Type B pancreatic cell (in vitro differentiated cells): ENCODE measurements around the gene GIMAP6. TPM values are rescaled to one million over a fixed set of nuclear protein-coding genes. Genes with fewer than 3 reads are reported as not detected.
"Not testable (repeated sequence)": the region's sequence is repeated elsewhere in the genome, so short reads cannot be mapped to it uniquely, and the experiment has no call there.

Experiments used
- DNase-seq: peaks from one replicate; pipeline ENCODE4 v3.0.0; 2021; ENCODE audit warnings: mixed read lengths; ENCODE audit not compliant: unreplicated experiment; ENCODE audit errors: extremely low spot score
- H3K27ac Mint-ChIP-seq: 2 replicates; pipeline ENCODE4 v1.8.0; 2021; ENCODE audit warnings: mild to moderate bottlenecking, mixed read lengths
- H3K27me3 Mint-ChIP-seq: 2 replicates; pipeline ENCODE4 v1.8.0; 2021; ENCODE audit warnings: mixed read lengths
- H3K36me3 Mint-ChIP-seq: 2 replicates; pipeline ENCODE4 v1.8.0; 2021; ENCODE audit warnings: mixed read lengths
- H3K4me1 Mint-ChIP-seq: one replicate; pipeline ENCODE4 v1.8.0; 2021; ENCODE audit warnings: mixed read lengths; ENCODE audit not compliant: unreplicated experiment
- H3K4me3 Mint-ChIP-seq: 2 replicates; pipeline ENCODE4 v1.8.0; 2021; ENCODE audit warnings: mild to moderate bottlenecking, mixed read lengths
- H3K9me3 Mint-ChIP-seq: 2 replicates; pipeline ENCODE4 v1.8.0; 2021; ENCODE audit warnings: mixed read lengths
- total RNA-seq: library from RNA; stranded (reverse); gene quantifications from 2 replicates; pipeline ENCODE4 v1.2.1, GENCODE V29; 2021; ENCODE audit warnings: low replicate concordance
- TF ChIP-seq, protein P1 (sequence below): fragments of 200-600 bp; sonication (generic); conservative IDR thresholded peaks from 2 replicates; pipeline ENCODE4 v1.5.0; 2021; ENCODE audit warnings: antibody characterized with exemption, mild to moderate bottlenecking

GIMAP6 gene
- total RNA-seq, 1 donor from 2014 or later, result not detected

DNA sequence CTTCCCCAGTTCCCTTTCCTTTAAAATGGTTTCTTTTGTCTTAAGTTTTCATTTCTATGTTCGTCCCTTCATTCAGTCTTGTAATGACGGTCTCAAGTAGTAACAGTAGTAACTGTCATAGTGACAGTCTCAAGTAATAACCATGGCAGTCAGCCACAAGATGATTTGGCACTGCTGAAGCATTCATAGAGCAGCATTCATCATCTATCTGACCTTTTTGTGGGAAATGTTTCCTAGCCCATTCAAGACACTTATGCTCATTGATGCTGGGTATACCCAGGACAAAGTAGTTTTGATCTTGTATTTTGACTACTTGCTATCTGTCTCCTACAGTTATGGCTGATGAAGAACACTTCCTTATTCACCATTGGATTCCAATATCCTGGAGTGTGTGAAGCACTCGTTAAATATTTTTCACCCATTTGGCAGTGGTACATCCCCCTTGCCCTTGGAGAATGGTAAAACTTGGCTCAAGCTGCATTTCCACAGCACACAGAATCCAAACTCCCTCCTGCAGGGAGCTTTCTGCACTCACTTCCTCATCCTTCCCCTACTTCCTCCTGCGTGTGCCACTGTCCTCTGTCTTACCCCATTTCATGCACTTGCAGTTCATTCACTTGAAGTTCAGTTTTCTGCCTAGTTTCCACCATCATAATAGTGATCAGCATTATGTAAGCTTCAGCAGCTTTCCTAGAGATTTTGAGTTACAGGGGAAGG lies 46.0 kb downstream of the GIMAP6 start:
- no peak for DNase-seq
- Mint-ChIP-seq H3K36me3 (no peaks in the 10 kb centered on the region), H3K27me3 (peaks cover 5% of the 10 kb centered on the region), H3K4me3 (no peak overlapping the region), H3K9me3 (no peaks in the 10 kb centered on the region), H3K27ac (no peak overlapping the region), H3K4me1 (no peaks in the 10 kb centered on the region)
- TF ChIP-seq, protein P1, sequence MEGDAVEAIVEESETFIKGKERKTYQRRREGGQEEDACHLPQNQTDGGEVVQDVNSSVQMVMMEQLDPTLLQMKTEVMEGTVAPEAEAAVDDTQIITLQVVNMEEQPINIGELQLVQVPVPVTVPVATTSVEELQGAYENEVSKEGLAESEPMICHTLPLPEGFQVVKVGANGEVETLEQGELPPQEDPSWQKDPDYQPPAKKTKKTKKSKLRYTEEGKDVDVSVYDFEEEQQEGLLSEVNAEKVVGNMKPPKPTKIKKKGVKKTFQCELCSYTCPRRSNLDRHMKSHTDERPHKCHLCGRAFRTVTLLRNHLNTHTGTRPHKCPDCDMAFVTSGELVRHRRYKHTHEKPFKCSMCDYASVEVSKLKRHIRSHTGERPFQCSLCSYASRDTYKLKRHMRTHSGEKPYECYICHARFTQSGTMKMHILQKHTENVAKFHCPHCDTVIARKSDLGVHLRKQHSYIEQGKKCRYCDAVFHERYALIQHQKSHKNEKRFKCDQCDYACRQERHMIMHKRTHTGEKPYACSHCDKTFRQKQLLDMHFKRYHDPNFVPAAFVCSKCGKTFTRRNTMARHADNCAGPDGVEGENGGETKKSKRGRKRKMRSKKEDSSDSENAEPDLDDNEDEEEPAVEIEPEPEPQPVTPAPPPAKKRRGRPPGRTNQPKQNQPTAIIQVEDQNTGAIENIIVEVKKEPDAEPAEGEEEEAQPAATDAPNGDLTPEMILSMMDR, result no peak

DNA sequence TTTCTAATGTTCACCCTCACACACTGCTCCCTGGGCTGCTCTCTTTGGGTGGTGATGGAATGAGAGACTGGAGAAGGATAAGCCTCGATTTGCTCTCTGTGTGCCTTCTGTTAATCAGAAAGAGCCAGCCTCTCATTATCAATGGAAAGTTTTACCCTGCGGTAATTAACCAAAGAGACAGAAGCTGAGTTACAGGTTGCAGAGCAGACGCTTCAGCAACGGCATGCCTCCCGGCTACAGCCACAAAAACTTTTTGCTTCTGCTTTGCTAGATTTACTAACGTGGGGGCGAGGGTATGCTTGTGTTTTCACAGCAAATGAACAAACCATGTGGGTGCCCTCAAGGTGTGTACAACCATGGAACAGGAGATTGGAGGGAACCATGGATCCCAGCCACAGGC lies 47.0 kb downstream of the GIMAP6 start:
- TF ChIP-seq, protein P1, result no peak
- H3K4me3 Mint-ChIP-seq, result no peak overlapping the region
- H3K27ac Mint-ChIP-seq, result no peak overlapping the region
- H3K4me1 Mint-ChIP-seq, result no peaks in the 10 kb centered on the region
- H3K36me3 Mint-ChIP-seq, result no peaks in the 10 kb centered on the region
- H3K9me3 Mint-ChIP-seq, result peaks cover 4% of the 10 kb centered on the region
- DNase-seq, result no peak
- H3K27me3 Mint-ChIP-seq, result peaks cover 5% of the 10 kb centered on the region

DNA sequence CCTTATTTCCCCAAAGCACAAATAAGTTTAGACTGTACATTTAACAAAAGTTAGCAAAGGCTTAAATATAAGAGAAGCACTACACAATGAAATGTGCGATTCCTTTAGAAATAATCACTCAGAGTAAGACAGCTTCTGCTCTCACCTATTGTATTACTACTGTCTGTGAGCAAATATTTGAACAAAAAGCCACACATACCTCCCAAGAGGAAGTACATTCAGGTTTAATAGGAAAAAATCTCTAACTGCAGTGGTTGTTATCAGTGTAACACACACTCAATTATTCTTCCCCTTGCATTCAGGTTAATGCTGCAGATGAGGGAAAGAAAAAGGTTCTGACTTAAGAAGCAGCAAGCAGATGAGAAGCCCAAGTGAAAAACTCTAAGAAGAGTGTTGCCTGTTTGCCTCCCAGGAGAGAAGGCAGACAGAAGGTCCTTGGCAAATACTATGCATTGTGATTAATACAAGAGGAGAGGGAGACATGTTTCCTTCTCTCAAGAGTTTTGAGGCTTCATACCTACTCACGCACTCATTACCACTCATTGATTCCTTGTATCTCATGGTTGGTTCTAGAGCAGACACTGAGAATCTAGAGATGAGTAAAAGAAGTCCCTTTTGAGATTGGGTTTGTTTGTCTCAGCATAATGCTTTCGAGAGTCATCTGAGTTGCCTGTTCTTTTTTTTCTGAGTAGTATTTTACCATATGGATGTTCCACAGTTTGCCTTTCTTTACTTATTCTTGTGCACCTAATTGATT lies 51.4 kb downstream of the GIMAP6 start:
- Mint-ChIP-seq H3K4me3 (no peak overlapping the region), H3K4me1 (no peaks in the 10 kb centered on the region), H3K9me3 (peaks cover 4% of the 10 kb centered on the region), H3K36me3 (no peaks in the 10 kb centered on the region), H3K27ac (no peak overlapping the region), H3K27me3 (no peaks in the 10 kb centered on the region)
- DNase-seq, result no peak
- TF ChIP-seq, protein P1, result no peak

DNA sequence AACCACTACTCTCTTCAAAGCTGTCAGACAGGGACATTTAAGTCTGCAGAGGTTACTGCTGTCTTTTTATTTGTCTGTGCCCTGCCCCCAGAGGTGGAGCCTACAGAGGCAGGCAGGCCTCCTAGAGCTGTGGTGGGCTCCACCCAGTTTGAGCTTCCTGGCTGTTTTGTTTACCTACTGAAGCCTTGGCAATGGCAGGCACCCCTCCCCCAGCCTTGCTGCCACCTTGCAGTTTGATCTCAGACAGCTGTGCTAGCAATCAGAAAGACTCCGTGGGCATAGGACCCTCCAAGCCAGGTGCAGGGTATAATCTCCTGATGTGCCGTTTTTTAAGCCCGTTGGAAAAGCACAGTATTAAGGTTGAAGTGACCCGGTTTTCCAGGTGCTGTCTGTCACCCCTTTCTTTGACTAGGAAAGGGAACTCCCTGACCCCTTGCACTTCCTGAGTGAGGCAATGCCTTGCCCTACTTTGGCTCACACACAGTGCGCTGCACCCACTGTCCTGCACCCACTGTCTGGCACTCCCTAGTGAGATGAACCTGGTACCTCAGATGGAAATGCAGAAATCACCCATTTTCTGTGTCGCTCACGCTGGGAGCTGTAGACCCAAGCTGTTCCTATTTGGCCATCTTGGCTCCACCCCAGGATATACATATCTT lies 52.1 kb downstream of the GIMAP6 start:
- not testable (repeated sequence) for H3K27me3 Mint-ChIP-seq, H3K4me3 Mint-ChIP-seq, H3K36me3 Mint-ChIP-seq, H3K4me1 Mint-ChIP-seq, DNase-seq, H3K9me3 Mint-ChIP-seq, H3K27ac Mint-ChIP-seq

Other genes starting within 250 kb of the GIMAP6 start
- gene GIMAP8, start 181.8 kb downstream of the GIMAP6 start, total RNA-seq, result not detected in 2 replicates
- not detected in 2 replicates for gene GIMAP7, start 117.5 kb downstream of the GIMAP6 start, total RNA-seq
- gene GIMAP4, start 65.0 kb downstream of the GIMAP6 start, total RNA-seq, result not detected in 2 replicates
- gene GIMAP2, start 53.3 kb upstream of the GIMAP6 start, total RNA-seq, result not detected in 2 replicates
- not detected in 2 replicates for gene GIMAP1, start 84.2 kb upstream of the GIMAP6 start, total RNA-seq
- gene GIMAP5, start 105.0 kb upstream of the GIMAP6 start, total RNA-seq, result not detected in 2 replicates
- gene TMEM176B, start 168.0 kb upstream of the GIMAP6 start, total RNA-seq, result 72.9 and 98.5 TPM in 2 replicates
- 90.1 and 106 TPM in 2 replicates for gene TMEM176A, start 168.4 kb upstream of the GIMAP6 start, total RNA-seq
- gene AOC1, start 220.1 kb upstream of the GIMAP6 start, total RNA-seq, result 21.4 and 26.2 TPM in 2 replicates